Nucleus accumbens (tissue), 56 donors: ENCODE results near the gene TMEM208.

Experiments
- DNase-seq, 56 donors: peaks; one replicate each; lab custom pipeline; 2025; lab: John Stamatoyannopoulos, UW

TMEM208 gene

DNA sequence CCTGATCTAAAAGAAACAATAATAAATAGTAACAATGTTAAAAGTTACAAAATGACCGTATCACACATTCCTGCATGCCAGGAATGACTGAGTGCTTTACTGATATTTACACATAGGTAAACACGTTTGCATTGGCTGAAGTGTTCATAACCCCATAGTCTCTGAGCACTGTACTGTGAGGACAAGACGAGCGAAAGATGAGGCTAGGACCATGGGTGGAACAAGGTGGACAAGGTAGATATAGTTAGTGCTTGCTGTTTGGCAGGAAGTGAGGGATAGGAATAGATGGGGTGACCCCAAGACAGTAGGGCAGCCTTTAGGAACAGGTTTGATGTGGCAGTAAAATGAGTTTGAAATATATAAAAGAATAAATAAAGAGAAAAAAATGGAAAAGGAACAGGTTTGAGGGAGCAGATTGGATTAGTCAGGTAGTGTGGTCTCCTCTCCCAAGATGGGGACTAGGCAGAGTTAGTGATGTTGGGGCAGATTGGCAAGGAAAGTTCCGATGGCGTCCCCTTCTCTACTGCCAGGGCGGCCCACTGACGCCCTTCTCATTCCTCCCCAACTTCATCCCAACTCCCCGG lies 35.4 kb upstream of the TMEM208 start:
- DNase-seq, result no peak

DNA sequence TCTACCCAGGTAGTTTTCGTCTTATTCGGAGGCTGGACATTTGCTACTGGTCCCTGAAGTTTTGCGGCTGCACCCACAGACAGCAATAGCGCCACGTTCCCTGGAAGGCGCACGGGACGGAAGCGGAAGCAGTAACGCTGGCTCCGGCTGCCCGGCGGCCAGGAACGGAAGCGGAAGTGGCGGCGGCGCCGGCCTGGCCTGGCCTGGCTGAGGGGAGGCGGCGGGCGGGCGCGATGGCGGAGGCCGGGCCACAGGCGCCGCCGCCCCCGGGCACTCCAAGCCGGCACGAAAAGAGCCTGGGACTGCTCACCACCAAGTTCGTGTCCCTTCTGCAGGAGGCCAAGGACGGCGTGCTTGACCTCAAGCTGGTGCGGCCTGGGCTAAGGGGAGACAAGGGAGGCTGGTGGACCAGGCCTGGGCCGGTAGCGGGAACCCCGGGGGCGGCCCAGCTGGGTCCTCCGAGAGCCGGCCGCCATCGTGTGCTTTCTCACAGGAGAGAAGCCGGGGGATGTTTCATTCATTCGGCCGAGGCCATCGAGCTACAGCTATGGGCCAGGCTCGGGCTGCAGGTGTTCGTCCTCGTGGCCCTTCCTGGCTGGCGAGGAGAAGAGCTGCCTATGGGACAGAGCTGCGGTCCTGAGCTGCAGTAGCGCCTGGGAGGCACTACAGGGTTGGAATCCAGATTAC lies 34.8 kb upstream of the TMEM208 start, which contains the start of gene E2F4:
Gene E2F4 (plus strand): TSS at position 161 of the 687 bp plus-strand sequence. CDS start 73 bp downstream, at position 234.
- DNase-seq, result peak; percentile 51 to 94 (median 87)

- DNase-seq, result no peak
Measured at GRCh38 chr16:67192781-67193361, 34.1 kb upstream of the TMEM208 start.

GRCh38 chr16:67193536-67193935 lies 33.4 kb upstream of the TMEM208 start:
- DNase-seq, result no peak

DNA sequence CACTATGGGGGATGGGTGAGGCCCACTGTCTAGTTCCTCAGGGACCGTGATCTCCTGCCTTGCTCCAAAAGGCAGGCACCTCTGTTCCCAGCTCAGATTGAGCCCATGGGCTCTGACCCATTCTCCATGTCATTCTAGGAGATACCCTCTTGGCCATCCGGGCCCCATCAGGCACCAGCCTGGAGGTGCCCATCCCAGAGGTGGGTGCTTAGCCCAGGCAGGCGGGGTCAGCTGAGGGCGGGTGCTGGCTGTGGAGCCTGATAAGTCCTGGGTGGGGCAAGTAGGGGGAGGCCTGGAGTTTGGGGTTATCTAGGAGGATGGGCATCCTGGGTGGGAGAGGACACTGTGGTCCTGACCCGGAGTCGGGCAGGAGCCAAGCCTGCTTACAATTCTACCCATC lies 32.7 kb upstream of the TMEM208 start:
- DNase-seq, result no peak

DNA sequence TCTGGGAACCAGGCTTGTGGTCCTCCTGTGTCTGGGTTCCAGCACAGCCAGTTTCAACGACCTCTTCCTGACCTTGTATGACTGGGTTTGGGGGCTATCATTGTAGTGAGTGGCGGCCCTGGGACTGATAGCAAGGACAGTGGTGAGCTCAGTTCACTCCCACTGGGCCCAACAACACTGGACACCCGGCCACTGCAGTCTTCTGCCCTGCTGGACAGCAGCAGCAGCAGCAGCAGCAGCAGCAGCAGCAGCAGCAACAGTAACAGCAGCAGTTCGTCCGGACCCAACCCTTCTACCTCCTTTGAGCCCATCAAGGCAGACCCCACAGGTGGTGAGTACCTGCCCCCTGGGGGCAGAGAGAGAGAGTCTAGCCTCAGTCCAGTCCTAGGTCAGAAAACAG lies 31.3 kb upstream of the TMEM208 start:
- DNase-seq, result no peak

GRCh38 chr16:67196881-67197280 lies 30.0 kb upstream of the TMEM208 start:
- no peak for DNase-seq

- no peak for DNase-seq
Measured at GRCh38 chr16:67197704-67198103, 29.2 kb upstream of the TMEM208 start.

DNA sequence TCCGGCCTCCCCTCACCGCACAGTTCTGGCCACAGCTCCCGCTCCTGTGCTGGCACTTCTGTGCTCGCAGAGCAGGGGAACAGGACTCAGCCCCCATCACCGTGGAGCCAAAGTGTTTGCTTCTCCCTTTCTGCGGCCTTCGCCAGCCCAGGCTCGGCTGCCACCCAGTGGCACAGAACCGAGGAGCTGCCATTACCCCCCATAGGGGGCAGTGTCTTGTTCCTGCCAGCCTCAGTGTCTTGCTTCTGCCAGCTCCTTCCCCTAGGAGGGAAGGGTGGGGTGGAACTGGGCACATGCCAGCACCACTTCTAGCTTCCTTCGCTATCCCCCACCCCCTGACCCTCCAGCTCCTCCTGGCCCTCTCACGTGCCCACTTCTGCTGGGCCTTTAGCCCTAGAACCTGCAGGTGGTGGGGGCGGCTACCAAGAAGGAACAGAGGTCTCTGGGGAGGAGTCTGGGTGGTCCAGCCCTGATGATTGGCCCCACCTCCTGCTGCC lies 28.6 kb upstream of the TMEM208 start:
- DNase-seq, result peak in 38 of 56 donors; percentile 11 to 68 (median 36)

GRCh38 chr16:67199011-67199807 lies 27.7 kb upstream of the TMEM208 start, which contains the start of gene ELMO3:
ELMO3 (plus strand) TSS chr16:67199131; CDS start chr16:67199327, 196 bp downstream.
- no peak for DNase-seq

GRCh38 chr16:67199808-67200198 lies 27.1 kb upstream of the TMEM208 start:
- DNase-seq, result no peak

DNA sequence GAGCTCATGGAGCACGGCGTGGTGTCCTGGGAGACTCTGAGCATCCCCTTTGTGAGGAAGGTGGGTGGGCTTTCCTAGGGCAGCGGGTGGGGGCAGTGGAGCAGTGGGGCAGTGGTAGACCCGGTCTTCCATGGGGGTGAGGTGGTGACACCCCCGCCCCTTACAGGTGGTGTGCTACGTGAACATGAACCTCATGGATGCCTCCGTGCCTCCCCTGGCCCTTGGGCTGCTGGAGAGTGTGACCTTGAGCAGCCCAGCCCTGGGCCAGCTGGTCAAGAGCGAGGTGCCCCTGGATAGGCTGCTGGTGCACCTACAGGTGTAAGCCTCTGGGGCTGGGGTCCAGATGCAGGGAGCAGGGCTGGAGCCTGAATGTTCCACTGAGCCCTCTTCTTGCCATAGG lies 26.4 kb upstream of the TMEM208 start:
- no peak for DNase-seq

DNA sequence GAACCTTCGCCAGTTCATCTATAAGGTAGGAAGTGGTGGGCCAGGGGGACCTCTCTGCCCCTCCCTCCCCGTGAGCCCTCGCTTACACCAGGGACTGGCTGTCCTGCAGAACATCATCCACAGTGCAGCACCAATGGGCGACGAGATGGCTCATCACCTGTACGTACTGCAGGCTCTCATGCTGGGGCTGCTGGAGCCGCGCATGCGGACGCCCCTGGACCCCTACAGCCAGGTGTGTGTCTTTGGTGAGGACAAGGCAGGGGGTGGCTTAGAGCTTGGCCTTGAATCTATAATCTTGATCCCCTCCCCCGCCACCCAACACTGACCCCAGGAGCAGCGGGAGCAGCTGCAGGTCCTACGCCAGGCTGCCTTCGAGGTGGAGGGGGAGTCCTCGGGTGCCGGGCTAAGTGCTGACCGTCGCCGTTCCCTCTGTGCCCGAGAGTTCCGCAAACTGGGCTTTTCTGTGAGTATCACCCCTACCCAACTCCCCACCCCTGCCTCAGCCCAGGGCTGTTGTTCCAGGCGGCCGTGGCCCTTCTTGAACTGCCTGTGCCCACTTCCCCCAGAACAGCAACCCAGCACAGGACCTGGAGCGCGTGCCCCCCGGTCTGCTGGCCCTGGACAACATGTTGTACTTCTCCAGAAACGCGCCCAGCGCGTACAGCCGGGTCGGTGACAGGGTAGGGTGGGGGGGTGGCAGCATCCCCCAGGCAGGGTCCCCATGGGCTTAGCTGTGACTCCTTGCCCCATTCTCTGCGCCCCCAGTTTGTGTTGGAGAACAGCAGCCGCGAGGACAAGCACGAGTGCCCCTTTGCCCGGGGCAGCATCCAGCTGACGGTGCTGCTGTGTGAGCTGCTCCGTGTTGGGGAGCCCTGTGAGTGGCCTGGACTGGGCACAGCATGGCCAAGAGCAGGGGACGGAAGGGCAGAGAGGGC lies 25.3 kb upstream of the TMEM208 start:
- DNase-seq, result no peak

GRCh38 chr16:67202426-67202825 lies 24.5 kb upstream of the TMEM208 start:
- DNase-seq, result no peak

DNA sequence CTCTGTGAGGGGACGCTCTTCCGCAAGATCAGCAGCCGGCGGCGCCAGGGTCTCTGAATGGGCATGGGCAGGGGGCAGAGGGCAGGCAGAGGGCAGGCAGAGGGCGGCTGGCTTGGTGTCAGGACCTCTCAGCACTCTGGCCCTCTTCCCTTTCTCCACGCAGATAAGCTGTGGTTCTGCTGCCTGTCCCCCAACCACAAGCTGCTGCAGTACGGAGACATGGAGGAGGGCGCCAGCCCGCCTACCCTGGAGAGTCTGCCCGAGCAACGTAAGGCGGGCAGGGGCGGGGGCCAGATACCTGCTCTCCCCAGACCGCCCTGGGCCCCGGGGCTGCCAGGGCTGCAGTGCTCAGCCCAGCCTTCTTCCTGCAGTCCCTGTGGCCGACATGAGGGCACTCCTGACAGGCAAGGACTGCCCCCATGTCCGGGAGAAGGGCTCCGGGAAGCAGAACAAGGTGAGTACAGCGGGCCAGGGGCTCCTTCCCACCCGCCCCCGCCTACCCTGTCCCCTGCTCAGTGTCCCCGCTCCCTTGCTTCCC lies 23.9 kb upstream of the TMEM208 start:
- no peak for DNase-seq

GRCh38 chr16:67204076-67204475 lies 22.9 kb upstream of the TMEM208 start:
- DNase-seq, result no peak

GRCh38 chr16:67206129-67206837 lies 20.6 kb upstream of the TMEM208 start:
- DNase-seq, result no peak

DNA sequence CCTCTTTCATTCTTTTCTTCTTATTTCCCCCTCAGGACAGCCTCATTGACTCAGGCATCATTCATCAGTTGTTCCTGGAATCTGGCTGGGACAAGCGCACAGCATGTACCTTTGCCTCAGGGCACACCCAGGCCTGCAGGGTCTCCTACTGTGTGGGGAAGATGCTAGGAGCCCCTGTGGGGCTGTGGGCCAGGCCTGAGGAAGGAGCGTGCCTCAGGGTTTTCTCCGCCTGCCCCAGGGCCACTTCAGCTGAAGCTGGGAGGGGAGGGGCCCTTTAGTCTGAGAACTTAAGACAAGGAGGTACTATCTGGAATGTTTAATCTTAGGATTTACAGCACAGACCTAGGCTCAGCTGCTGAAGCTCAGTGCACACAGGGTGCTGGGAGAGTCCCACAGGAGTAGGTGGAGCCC lies 20.1 kb upstream of the TMEM208 start:
- no peak for DNase-seq
